PC-9 (cell line): ENCODE results near the gene ZNF337.

Source experiments
- CTCF ChIP-seq: fragments of 200-600 bp; sonication (generic); conservative IDR thresholded peaks from 2 replicates; pipeline ENCODE4 v1.6.1; 2017; ENCODE audit warnings: mixed run types, antibody characterized with exemption, mild to moderate bottlenecking, moderate library complexity
- EZH2 ChIP-seq: fragments of 200-600 bp; sonication (generic); IDR thresholded peaks from 2 replicates; pipeline ENCODE4 v1.8.0; 2017; ENCODE audit warnings: antibody characterized with exemption, low read depth

- TF ChIP-seq CTCF: no peak
- no peak for TF ChIP-seq EZH2
Measured at GRCh38 chr20:25683050-25683449, 13.6 kb downstream of the ZNF337 start.
